Psoas muscle (tissue), 8 donors: ENCODE results near the gene CHMP5. TPM values are rescaled to one million over a fixed set of nuclear protein-coding genes. Genes with fewer than 3 reads are reported as not detected.

Experiments used
- ATAC-seq, 4 donors: fragments of 200-7000 bp; cut with Tn5 transposase; one replicate each; pipeline ENCODE4 v1.9.1; 2020; ENCODE audit warnings: moderate library complexity in 3 of 4, mild to moderate bottlenecking in 2 of 4
- DNase-seq, 2 donors: peaks; one replicate each; pipeline ENCODE4 v3.0.0-alpha.2; 2020
- H3K27ac ChIP-seq: fragments of 200-600 bp; one replicate; pipeline ENCODE4 v1.8.0; 2022
- H3K27me3 ChIP-seq, 3 donors: fragments of 200-600 bp in 1 of 3; one replicate each; pipeline versions ENCODE4 v1.6.1 to v1.8.0; 2013 to 2022; ENCODE audit warnings: low read length in 2 of 3, mild to moderate bottlenecking in 2 of 3, moderate library complexity in 1 of 3; ENCODE audit not compliant: insufficient read depth in 3 of 3
- H3K36me3 ChIP-seq, 2 donors: fragments of 200-600 bp in 1 of 2; one replicate each; pipeline versions ENCODE4 v1.6.1 to v1.8.0; 2013 to 2022; ENCODE audit warnings: low read depth in 1 of 2, mild to moderate bottlenecking in 1 of 2, moderate library complexity in 1 of 2; ENCODE audit not compliant: insufficient read depth in 1 of 2
- H3K4me1 ChIP-seq: fragments of 200-600 bp; one replicate; pipeline ENCODE4 v1.8.0; 2022
- H3K4me3 ChIP-seq: fragments of 200-600 bp; one replicate; pipeline ENCODE4 v1.8.0; 2022; ENCODE audit warnings: mild to moderate bottlenecking
- H3K9me3 ChIP-seq: fragments of 200-600 bp; one replicate; pipeline ENCODE4 v1.8.0; 2022
- CTCF ChIP-seq: fragments of 200-600 bp; IDR thresholded peaks from one replicate; pipeline ENCODE4 v1.8.0; 2022; ENCODE audit warnings: antibody characterized with exemption
- WGBS, 3 donors: extraction: QIAGEN DNeasy Blood & Tissue Kit; methylation state at CpG; one replicate each; pipeline versions ENCODE4 v1.1.6 to v1.1.7; 2013; 5-methylcytosine and 5-hydroxymethylcytosine counted together
- intact Hi-C, 2 donors: fragments of 100-400 bp; cut with DNase I; formaldehyde crosslinking; loops; one replicate each; pipeline versions ENCODE4 v1.11.0 to v1.14.2; 2022
- polyA plus RNA-seq, 3 donors: library from polyadenylated mRNA; stranded (reverse); fragments of 200-250 nt; gene quantifications; one replicate each; pipeline ENCODE4 v1.2.3, GENCODE V29; 2013
- total RNA-seq, 4 donors: library from RNA; stranded (reverse); fragmentation: NEBNext Ultra II Directional in 2 of 4; extraction: Animal tissue kit (Norgen Biotek cat#: 25700) in 2 of 4; gene quantifications; one replicate each; pipeline versions ENCODE4 v1.2.1 to v1.2.4, GENCODE V29; 2021 to 2023
- donor health status: healthy with polysubstance abuse.
- donor health status: DM: no; HTN: no; CAD: no; lungs with moderate emphysema.
- donor health status: Bipolar disorder and iron deficiency.
- donor health status: healthy.
- donor health status: DM: yes; HTN: yes; CAD: no.
- donor health status: DM: no; HTN: no; CAD: no.
- donor health status: DM: no; HTN: no; CAD: no.
- donor health status: DM: yes; HTN: yes; CAD: no.

Gene CHMP5
- total and polyA plus RNA-seq, 7 donors = 28.7 to 80.4 (median 38.3) TPM

GRCh38 chr9:33287087-33287490, 22.2 kb downstream of the CHMP5 start:
- no peaks in the 10 kb centered on the region for H3K27me3 ChIP-seq
- H3K9me3 ChIP-seq = no peaks in the 10 kb centered on the region
- 37 to 54% (median 41%) methylated on average over 4 of the region's 4 CpGs for WGBS, 3 donors
- peaks cover under 1 to 47% of the 10 kb centered on the region in 2 donors for H3K36me3 ChIP-seq
- ATAC-seq (peak in 3 of 4 donors; percentile 20 to 26 (median 24)), DNase-seq (no peak)
- intact Hi-C loops = loop anchor here in 1 of 2 donors (5.0 kb wide), 1 partner anchor 40 kb away; no protein-coding TSS in a partner anchor
- H3K27ac ChIP-seq = peak overlapping the region; percentile 50
- peaks cover 20% of the 10 kb centered on the region for H3K4me1 ChIP-seq
- no peak overlapping the region for H3K4me3 ChIP-seq
- peak; percentile 73 for TF ChIP-seq CTCF

DNA sequence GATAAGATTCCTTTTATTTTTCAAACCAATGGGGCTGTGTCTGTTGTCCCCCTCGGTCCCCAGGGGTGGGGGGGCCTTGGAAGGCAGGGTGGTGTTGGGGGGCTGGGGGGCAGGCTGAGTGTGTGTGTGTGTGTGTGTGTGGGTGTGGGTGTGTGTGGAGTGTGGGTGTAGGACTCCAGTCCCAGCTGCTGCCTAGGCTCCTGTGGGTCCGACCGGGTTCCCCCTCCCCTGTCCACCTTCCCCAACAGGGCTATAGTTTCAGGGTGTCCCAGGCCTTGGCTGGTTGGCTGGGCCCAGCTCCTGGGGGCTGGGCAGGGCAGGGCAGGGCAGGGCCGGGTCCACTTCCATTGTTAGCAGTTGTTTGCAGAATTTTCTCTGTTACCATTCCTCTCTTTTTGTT, 23.4 kb downstream of the CHMP5 start:
- intact Hi-C loops = loop anchor here in 1 of 2 donors (5.0 kb wide), 1 partner anchor 39 kb away; no protein-coding TSS in a partner anchor
- peak overlapping the region; percentile 99 for H3K27ac ChIP-seq
- DNase-seq = no peak

GRCh38 chr9:33288828-33289483, 24.1 kb downstream of the CHMP5 start:
- peak overlapping the region; percentile 99 for H3K27ac ChIP-seq
- H3K27me3 ChIP-seq = no peaks in the 10 kb centered on the region
- H3K4me3 ChIP-seq = peak overlapping the region; percentile 83
- WGBS, 3 donors = 68 to 83% (median 75%) methylated on average over 12 to 14 of the region's 14 CpGs
- no peak for TF ChIP-seq CTCF
- peaks cover 39% of the 10 kb centered on the region for H3K4me1 ChIP-seq
- DNase-seq (peak; percentile 19 to 63), ATAC-seq (no peak)
- H3K36me3 ChIP-seq = peaks cover 4 to 41% of the 10 kb centered on the region in 2 donors
- no peaks in the 10 kb centered on the region for H3K9me3 ChIP-seq
- intact Hi-C loops = loop anchor here in 1 of 2 donors (5.0 kb wide), 1 partner anchor 38 kb away; no protein-coding TSS in a partner anchor

More for the DNA sequence above, 23.4 kb downstream of the CHMP5 start:
- Histone ChIP-seq H3K9me3 (no peaks in the 10 kb centered on the region), H3K36me3 (peaks cover 4 to 42% of the 10 kb centered on the region in 2 donors), H3K4me3 (no peak overlapping the region), H3K27me3 (no peaks in the 10 kb centered on the region), H3K4me1 (peaks cover 32% of the 10 kb centered on the region)
- TF ChIP-seq CTCF = no peak
- no peak for ATAC-seq
- 76 to 100% (median 84%) methylated on average over 1 to 4 of the region's 4 CpGs for WGBS, 3 donors

- intact Hi-C loops = loop anchor here in 1 of 2 donors (5.0 kb wide), 1 partner anchor 38 kb away; no protein-coding TSS in a partner anchor
These were observed 24.6 kb downstream of the CHMP5 start for GRCh38 chr9:33289496-33289895.

More at GRCh38 chr9:33289496-33289895, 24.6 kb downstream of the CHMP5 start:
- Histone ChIP-seq H3K4me3 (peak overlapping the region; percentile 83), H3K27ac (peak overlapping the region; percentile 99), H3K4me1 (peaks cover 44% of the 10 kb centered on the region), H3K27me3 (no peaks in the 10 kb centered on the region), H3K9me3 (no peaks in the 10 kb centered on the region), H3K36me3 (peaks cover 4 to 41% of the 10 kb centered on the region in 2 donors)
- DNase-seq (peak; percentile 20 to 50), ATAC-seq (peak; percentile 4 to 29 (median 10))
- WGBS, 3 donors = 5 to 9% (median 7%) methylated on average over 7 to 12 of the region's 12 CpGs
- TF ChIP-seq CTCF = no peak
